Measurements from ENCODE around the gene ITPKC. TPM values are rescaled to one million over a fixed set of nuclear protein-coding genes. Genes with fewer than 3 reads are reported as not detected.
"Not testable (repeated sequence)": the region's sequence is repeated elsewhere in the genome, so short reads cannot be mapped to it uniquely, and the experiment has no call there.

ITPKC gene
- total RNA-seq, 1 experiment from 2014 or later: 11.4 TPM

- intact Hi-C loops (cut with micrococcal nuclease); DNase-seq (ENCODE audit: low read depth, low spot score): not testable (repeated sequence)
- POLR2A ChIA-PET: interaction anchor here (1.1 kb wide), 1 partner anchor 21 kb away, joined by 4 read pairs; the partner anchor contains the start of genes ACTMAP and SNRPA
These were observed 54.4 kb downstream of the ITPKC start for GRCh38 chr19:40771101-40771862.

GRCh38 chr19:40774916-40775631 lies 58.2 kb downstream of the ITPKC start, which contains the start of gene MIA:
MIA (plus strand) TSS chr19:40775521; CDS start chr19:40775543, 22 bp downstream.
- Histone ChIP-seq H3K4me1 (ENCODE audit: control insufficient read depth in 1 of 2, insufficient read depth in 2 of 2, low read length in 2 of 2) (peaks cover 15 to 34% of the 10 kb centered on the region in 2 experiments), H3K4me3 (replicated peaks in 1 of 2; ENCODE audit: low read depth in 1 of 2, low read length in 2 of 2) (no peak within 1 kb of the TSS), H3K79me2 (ENCODE audit: insufficient read depth, low read length) (no peaks in the 10 kb centered on the region), H3K27ac (ENCODE audit: low read depth, low read length) (no peak within 1 kb of the TSS), H3K9me2 (ENCODE audit: insufficient read depth) (no peaks in the 10 kb centered on the region), H3K36me3 (ENCODE audit: control insufficient read depth in 1 of 2, insufficient read depth in 2 of 2, low read length in 2 of 2) (no peaks in the 10 kb centered on the region), H3K27me3 (ENCODE audit: insufficient read depth, low read length) (no peaks in the 10 kb centered on the region), H3K4me2 (ENCODE audit: low read length) (0 out of 2 replicates have a peak within 1 kb of the TSS, but pooled peaks have one; percentile 3), H4K20me1 (ENCODE audit: insufficient read depth) (no peaks in the 10 kb centered on the region), H3K9ac (ENCODE audit: low read length) (no peak within 1 kb of the TSS), H2AFZ (ENCODE audit: low read depth, low read length, poor library complexity, severe bottlenecking) (no peak within 1 kb of the TSS), H3K9me3 (ENCODE audit: control insufficient read depth in 1 of 2, insufficient read depth in 1 of 2, low read depth in 1 of 2, low read length in 2 of 2) (no peaks in the 10 kb centered on the region)
- intact Hi-C loops (cut with micrococcal nuclease): no loop called here
- no peak for ATAC-seq
- BruUV-seq (replicated peaks): no TSS peak
- ChIA-PET RAD21 (ENCODE audit: low non-redundant PET in 1 of 2, low total read pairs in 2 of 2, uncharacterized antibody in 2 of 2, unreplicated experiment in 2 of 2) (no interaction called here), POLR2A (interaction anchor here (1.4 kb wide), 1 partner anchor 24 kb away, joined by 3 read pairs; the partner anchor contains the start of gene EGLN2), CTCF (no interaction called here)
- no peak for DNase-seq (ENCODE audit: low read depth, low spot score)
- TF ChIP-seq RAD21 (IDR thresholded peaks at IDR 0.05; ENCODE audit: low read depth) (no peak), SP1 (IDR thresholded peaks at IDR 0.05; ENCODE audit: low read depth) (no peak), ZNF274 (IDR thresholded peaks at IDR 0.05; ENCODE audit: low read depth, low read length) (no peak), TCF7L2 (IDR thresholded peaks at IDR 0.05; ENCODE audit: borderline replicate concordance, extremely low read depth, insufficient read depth, insufficient read length) (no peak), ZBTB33 (IDR thresholded peaks at IDR 0.05; ENCODE audit: extremely low read depth, insufficient replicate concordance, low read length) (no peak), YY1 (IDR thresholded peaks at IDR 0.05; ENCODE audit: extremely low read depth, insufficient replicate concordance, low read depth, low read length) (no peak), ATF3 (IDR thresholded peaks at IDR 0.05) (no peak), SIN3A (IDR thresholded peaks at IDR 0.05; ENCODE audit: low read depth) (no peak), CTCF (IDR thresholded peaks at IDR 0.05 in 2 of 3, conservative IDR thresholded peaks at IDR 0.05 in 1 of 3; ENCODE audit: borderline replicate concordance in 1 of 3, insufficient read depth in 1 of 3, low read depth in 2 of 3, low read length in 2 of 3) (no peak), MAX (IDR thresholded peaks at IDR 0.05) (no peak), JUND (IDR thresholded peaks at IDR 0.05) (no peak), EZH2phosphoT487 (IDR thresholded peaks at IDR 0.05; ENCODE audit: borderline replicate concordance) (no peak)

More at GRCh38 chr19:40771101-40771862, 54.4 kb downstream of the ITPKC start:
- RAD21 ChIA-PET (ENCODE audit: low non-redundant PET in 1 of 2, low total read pairs in 2 of 2, uncharacterized antibody in 2 of 2, unreplicated experiment in 2 of 2); H3K27me3 ChIP-seq (ENCODE audit: insufficient read depth, low read length); H4K20me1 ChIP-seq (ENCODE audit: insufficient read depth); H3K9ac ChIP-seq (ENCODE audit: low read length); H3K4me3 ChIP-seq (replicated peaks in 1 of 2; ENCODE audit: low read depth in 1 of 2, low read length in 2 of 2); H2AFZ ChIP-seq (ENCODE audit: low read depth, low read length, poor library complexity, severe bottlenecking); H3K4me2 ChIP-seq (ENCODE audit: low read length); H3K9me3 ChIP-seq (ENCODE audit: control insufficient read depth in 1 of 2, insufficient read depth in 1 of 2, low read depth in 1 of 2, low read length in 2 of 2); H3K36me3 ChIP-seq (ENCODE audit: control insufficient read depth in 1 of 2, insufficient read depth in 2 of 2, low read length in 2 of 2); H3K79me2 ChIP-seq (ENCODE audit: insufficient read depth, low read length); H3K27ac ChIP-seq (ENCODE audit: low read depth, low read length); H3K9me2 ChIP-seq (ENCODE audit: insufficient read depth); BruUV-seq (replicated peaks): not testable (repeated sequence)
- CTCF ChIA-PET: interaction anchor here (1.4 kb wide), 1 partner anchor 36 kb away, joined by 3 read pairs; no protein-coding TSS in a partner anchor
- peak; percentile 65; the same call in 1 of the 2 replicates for ATAC-seq
- peaks cover 3 to 11% of the 10 kb centered on the region in 2 experiments; a peak in 2 of 4 replicates for H3K4me1 ChIP-seq (ENCODE audit: control insufficient read depth in 1 of 2, insufficient read depth in 2 of 2, low read length in 2 of 2)
